ENCODE data around the gene LRRN4CL.

The LRRN4CL gene

DNA sequence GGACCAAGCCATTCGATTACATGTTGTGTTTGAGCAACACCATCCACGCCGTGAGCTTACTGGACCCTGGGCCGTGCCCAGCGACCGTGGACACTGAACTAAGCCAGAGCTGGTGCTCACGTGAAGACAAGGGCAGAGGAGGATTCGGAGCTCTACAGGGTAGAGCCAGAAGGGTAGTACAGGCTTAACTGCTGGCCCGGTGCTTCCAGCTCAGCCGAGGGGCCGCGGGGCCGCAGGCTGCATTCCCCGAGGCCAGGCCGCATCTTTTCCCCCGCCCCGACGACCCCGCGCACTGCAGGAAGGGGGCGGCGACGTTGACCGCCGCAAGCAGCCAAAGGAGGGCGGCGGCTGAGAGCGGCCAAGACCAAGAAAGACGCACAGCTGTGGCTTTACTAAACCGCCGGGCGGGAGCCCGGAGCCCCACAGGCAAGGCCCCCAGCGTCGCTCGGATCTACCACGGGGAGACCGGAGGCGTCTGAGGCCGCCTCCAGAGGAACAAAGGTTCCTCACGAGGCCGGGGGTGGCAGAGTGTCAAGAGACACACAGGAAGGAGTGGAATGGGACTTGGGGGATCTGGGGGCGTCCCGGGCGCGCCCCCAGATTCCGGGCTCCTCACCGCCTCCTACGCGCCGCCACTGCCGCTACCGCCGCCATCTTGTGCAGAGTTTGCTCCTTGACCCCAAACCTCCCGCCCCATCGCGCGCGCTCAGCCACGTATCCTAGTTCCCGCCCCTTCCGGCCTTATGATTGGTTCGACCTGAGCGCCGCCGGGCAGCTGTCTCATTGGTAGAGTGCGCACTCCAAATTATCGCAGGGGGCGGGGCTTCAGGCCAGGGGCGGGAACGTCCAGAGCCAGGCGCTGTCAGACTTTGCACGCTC is 43.1 kb downstream of the LRRN4CL start, which contains the start of gene GANAB:
Gene GANAB (minus strand): TSS at position 668 of the 879 bp plus-strand sequence. CDS start 14 bp downstream, at position 654.
- DNase-seq = peak; percentile 99

DNA sequence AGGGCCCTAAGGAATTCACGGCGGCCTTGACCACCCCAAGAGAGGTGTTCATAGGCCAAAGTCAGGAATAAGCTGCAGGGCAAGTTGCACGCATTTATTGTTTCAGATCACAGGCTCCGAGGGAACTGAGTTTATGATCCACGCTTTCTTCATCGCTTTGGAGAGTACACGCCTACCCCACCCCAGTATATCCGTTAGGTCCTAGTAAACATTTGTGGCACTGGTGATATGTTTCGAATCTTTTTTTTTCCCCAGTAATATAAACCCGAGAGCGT is 43.7 kb downstream of the LRRN4CL start:
- no peak for DNase-seq

DNA sequence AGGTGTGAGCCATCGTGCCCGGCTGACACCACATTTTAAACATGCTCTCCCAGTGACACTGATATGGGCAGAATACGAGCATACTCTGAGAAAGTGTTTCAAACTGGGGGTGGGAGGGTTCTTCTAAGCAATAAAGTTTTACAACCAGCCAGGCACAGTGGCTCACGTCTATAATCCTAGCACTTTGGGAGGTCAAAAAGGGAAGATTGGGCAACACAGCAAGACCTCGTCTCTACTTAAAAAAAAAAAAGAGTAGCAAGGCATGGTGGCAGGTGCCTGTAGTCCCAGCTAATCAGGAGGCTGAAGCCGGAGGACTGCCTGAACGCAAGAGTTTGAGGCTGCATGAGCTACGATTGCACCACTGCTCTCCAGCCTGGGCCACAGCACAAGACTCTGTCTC is 45.1 kb downstream of the LRRN4CL start:
- DNase-seq = no peak
